Neural progenitor cell (in vitro differentiated cells): ENCODE measurements around the gene SNAI1.

ENCODE experiments used
- EZH2 ChIP-seq: fragments of 200-600 bp; sonication (generic); IDR thresholded peaks from 2 replicates; pipeline ENCODE4 v1.6.1; 2017; ENCODE audit warnings: antibody characterized with exemption, mild to moderate bottlenecking, moderate library complexity
- TF ChIP-seq, protein P1 (sequence below): fragments of 200-600 bp; sonication (generic); IDR thresholded peaks from 2 replicates; pipeline ENCODE4 v1.5.1; 2017; ENCODE audit warnings: antibody characterized with exemption, mild to moderate bottlenecking

DNA sequence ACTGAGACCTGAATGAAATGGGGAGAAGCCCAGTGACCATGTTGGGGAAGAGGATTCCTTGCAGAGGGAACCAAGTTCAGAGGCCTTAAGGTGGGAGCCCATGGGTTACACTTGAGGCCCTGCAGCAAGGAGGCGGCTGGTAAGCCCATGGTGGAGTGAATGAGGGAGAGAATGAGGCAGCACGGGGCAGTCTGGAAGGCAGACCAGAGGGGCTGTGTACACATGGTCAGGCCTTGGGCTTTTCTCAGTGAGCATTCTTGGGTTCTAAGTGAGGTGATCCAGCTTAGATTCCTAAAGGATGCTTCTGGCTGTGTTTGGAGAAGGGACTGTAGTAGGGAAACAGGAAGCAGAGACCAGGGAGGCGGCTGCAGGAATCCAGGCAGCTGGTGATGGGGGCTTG is 27.6 kb upstream of the SNAI1 start:
- TF ChIP-seq, protein P1, sequence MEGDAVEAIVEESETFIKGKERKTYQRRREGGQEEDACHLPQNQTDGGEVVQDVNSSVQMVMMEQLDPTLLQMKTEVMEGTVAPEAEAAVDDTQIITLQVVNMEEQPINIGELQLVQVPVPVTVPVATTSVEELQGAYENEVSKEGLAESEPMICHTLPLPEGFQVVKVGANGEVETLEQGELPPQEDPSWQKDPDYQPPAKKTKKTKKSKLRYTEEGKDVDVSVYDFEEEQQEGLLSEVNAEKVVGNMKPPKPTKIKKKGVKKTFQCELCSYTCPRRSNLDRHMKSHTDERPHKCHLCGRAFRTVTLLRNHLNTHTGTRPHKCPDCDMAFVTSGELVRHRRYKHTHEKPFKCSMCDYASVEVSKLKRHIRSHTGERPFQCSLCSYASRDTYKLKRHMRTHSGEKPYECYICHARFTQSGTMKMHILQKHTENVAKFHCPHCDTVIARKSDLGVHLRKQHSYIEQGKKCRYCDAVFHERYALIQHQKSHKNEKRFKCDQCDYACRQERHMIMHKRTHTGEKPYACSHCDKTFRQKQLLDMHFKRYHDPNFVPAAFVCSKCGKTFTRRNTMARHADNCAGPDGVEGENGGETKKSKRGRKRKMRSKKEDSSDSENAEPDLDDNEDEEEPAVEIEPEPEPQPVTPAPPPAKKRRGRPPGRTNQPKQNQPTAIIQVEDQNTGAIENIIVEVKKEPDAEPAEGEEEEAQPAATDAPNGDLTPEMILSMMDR, result no peak
- no peak for TF ChIP-seq EZH2
